ENCODE data around the gene STX1A.
"Not testable (repeated sequence)": the region's sequence is repeated elsewhere in the genome, so short reads cannot be mapped to it uniquely, and the experiment has no call there.

Gene STX1A

DNA sequence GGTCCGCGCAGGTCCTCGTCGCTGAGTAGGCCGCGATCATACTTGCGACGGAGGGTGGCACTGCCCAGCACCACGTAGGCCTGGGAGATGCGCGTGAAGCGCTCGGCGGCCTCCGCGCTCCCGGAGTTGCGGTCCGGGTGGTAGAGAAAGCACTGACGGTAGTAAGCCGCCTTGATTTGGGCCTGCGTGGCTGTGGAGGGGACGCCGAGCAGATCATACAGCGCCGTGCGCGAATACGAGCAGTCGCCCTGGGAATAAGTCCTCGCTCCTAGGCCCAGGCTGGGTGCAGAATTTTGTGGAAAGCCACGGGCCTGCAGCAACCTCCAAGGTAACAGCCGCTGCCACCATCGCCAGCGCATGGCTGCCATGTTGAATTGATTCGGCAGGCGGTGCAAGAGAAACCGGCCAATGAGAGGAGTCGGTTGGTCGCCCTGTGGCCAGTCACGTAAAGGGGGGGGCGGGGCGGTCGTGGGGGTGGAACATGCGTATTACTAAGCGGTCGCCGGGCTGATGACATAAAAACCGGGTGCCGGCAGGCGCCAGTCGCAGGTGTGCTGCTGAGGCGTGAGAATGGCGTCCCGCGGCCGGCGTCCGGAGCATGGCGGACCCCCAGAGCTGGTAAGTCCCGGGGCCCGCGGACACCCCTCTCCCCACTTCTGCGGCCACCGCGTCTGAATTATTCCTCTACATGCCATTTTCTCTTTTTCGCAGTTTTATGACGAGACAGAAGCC is 36.2 kb downstream of the STX1A start, which contains the start of the genes BUD23 and DNAJC30:
Gene BUD23, plus strand, starts transcription at position 542 of the 732 bp plus-strand sequence. Its CDS starts 29 bp downstream, at position 571.
Gene DNAJC30, minus strand, starts transcription at position 398 of the 732 bp plus-strand sequence. Its CDS starts 30 bp downstream, at position 368.
- peak; percentile 94 for DNase-seq (ENCODE audit: low spot score)

DNA sequence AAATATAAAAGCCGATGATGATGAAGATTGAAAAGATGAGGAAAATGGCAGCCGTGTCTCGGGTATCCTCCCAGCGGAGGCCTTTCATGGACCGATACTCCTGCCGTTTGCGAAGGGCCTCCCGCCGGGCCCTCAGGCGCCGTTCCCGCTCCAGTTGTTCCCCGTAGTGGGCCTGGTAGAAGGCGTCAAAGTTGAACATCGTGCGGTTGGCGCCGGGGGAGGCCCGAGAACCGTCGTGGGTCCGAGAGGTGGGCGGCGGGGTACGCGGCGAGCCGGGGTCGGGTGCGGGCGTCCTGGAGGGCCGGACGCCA is 36.8 kb downstream of the STX1A start:
- no peak for DNase-seq (ENCODE audit: low spot score)

DNA sequence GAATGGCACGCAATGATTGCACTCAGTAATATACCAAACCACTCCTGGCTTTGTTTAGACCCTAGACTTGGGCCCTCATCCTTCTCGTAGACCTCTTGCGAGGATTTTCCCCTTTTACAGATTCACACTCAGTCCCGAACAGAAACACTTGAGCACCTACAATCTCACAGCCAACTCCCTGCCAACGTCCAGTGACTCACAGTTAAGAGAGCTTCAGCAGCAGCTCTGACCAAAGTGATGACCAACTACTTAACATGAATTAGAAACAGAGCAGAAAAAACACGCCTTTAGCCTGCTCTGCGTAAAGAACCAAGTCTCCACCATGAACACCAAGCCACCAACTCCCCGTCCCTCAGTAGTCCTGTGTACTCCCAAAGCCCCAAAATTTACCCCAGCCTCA is 38.4 kb downstream of the STX1A start:
- DNase-seq (ENCODE audit: low spot score), result no peak

DNA sequence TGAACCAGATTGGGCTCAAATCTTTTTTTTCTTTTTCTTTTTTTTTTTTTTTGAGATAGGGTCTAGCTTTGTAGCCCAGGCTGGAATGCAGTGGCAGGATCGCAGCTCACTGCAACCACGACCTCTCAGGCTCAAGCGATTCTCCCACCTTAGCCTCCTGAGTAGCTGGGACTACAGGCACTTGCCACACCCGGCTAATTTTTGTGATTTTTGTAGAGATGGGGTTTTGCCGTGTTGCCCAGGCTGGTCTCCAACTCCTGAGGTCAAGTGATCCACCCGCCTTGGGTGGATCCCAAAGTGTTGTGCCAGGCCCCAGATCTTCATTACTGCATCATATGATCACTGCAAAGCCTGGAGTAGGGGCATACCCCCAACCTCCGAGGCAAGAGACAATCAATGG is 39.0 kb downstream of the STX1A start:
- no peak for DNase-seq (ENCODE audit: low spot score)

DNA sequence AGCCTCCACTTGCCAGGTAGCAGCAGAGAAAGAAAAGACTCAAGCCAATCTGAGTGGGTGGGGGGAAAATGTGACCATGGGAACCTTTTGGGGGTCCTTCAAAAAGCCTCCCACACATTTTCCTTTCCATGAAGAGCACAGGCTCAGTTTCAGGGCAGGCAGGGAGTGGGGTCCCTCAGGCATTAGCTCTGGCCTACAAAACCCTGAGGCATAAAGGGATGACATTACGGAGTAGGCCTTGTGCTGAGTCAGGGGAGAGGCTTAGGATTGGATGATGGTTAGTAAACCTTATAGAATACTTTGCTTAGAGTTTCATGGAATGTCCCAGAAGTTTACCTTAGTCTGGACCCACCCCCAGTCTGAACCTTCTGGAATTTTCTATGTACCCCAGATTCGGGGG is 39.8 kb downstream of the STX1A start:
- DNase-seq (ENCODE audit: low spot score), result no peak

DNA sequence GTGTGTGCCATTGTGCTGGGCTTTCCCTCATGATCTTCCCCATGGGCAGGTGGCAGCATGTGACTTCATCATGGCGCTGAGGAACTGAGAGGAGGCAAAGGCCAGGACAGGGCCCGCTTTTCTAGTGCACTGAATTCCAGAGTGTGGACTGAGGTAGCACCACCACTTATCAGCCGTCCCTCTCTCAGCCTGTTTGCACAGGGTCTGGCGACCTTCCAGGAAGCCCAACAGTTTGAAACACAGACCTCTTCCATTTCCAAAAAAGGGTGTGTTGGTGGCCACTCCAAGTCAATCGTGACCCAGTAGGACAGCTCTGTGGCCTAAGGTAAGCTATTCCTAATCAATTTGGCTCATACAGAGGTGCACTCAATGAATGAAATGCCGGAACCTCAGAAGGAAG is 40.6 kb downstream of the STX1A start:
- DNase-seq (ENCODE audit: low spot score), result no peak

DNA sequence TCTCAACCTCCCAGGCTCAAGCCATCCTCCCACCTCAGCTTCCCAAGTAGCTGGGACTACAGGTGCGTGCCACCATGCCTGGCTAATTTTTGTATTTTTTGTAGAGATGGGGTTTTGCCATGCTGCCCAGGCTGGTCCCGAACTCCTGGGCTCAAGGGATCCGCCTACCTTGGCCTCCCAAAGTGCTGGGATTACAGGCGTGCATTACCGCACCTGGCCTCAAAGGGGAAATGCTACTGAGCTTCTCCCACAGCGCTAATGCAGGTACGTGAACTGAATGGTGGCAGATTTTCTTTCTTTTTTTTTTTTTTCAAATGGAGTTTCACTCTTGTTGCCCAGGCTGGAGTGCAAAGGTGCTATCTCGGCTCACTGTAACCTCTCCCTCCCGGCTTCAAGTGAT is 43.4 kb downstream of the STX1A start:
- DNase-seq (ENCODE audit: low spot score), result not testable (repeated sequence)

DNA sequence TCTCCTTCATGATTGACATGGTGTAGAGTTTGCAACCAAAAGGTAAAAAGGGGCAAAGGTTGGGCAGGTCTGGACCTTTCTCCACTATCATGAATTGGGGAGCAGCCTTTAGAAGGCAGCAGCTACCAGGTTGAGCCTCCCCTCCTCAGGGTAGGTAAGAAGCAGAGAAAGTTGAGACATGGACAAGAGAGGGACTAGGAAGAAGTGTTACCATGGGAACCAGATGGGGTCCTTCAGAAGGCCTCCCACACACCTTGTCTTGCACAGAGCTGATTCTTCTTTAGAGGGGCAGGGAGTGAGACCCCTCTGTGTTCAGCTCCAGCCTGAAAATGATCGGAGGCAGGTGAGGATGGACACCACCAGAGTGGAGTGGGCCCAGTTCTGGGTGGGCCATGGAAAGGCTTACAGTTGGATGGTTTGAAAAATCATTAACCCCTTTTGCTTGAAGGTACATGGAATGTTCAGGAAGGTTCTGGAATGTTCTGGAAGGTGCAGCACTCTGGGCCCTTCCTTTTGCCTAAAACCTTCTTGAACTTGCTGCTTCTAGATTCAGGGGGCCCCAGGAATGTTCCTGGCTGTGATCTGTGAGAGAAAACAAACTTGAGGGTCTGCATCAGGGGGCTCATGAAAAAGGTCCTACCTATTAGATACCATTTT is 44.9 kb downstream of the STX1A start:
- no peak for DNase-seq (ENCODE audit: low spot score)

DNA sequence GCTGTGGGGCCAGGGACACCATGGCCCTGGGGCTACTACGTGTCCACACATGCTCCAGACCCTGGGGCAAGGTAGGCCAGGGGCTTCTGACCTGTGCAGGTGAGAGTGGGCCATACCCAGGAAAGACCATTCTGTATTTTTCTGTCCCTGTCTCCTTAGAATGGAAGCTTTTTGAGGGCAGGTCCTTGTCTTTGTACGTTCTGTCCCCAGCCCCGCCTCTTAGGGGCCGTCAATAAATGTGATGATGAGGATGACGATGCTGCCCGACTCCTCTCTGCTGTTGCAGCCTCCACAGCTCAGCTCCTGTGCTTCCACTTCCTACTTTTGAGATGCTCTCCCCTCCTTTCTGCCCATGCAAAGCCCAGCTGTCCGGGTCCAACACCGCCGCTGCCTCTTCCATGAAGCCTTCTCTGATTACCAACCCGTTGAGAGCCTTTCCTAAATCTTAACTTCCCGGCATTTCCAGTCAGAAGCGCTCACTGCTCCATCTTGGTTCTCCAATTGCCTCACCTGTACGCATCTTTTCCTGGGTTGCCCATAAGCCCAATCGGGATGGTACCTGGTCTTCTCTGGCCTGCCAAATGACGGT is 47.5 kb downstream of the STX1A start:
- DNase-seq (ENCODE audit: low spot score), result no peak

DNA sequence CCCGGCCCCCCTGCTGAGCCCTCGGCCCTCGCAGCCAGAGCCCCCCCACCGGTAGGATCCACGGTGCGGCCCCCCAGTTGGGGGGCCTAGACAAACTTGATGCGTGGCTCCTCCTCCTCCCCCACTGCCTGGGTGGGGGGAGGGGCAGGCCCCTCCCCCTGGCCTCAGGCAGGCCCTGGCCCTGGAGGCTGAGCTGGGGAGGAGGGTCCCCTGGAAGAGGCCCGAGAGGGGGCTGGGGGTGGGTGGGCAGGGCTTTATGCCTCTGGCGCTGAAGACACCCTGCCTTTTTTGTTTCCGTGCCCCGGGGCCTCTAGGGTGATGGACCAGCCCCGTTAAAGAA is 48.2 kb downstream of the STX1A start:
- DNase-seq (ENCODE audit: low spot score), result no peak

DNA sequence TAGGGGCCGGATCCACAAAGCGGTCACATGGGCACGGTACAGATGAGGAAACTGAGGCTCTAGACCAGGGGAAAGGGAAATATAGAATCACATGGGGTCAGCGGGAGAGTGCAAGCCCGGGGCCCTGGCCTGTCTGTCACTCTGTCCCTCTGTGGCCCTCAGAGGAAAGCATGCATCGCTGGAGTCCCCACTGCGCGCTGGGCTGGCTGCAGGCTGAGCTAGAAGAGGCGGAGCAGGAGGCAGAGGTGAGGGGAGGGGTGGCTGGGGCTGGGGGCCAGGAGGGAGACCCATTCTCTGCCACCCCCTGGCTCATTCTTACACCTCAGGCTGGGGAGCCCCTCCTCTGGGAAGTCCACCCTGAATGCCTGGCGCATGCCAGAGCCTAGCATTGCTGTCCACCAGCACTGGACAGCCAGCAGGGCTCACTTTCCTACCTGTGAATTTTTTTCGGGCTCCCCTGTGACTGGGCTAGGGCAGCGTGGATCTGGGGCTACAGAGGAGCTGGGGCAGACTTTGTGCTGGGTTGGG is 49.5 kb downstream of the STX1A start:
- no peak for DNase-seq (ENCODE audit: low spot score)

DNA sequence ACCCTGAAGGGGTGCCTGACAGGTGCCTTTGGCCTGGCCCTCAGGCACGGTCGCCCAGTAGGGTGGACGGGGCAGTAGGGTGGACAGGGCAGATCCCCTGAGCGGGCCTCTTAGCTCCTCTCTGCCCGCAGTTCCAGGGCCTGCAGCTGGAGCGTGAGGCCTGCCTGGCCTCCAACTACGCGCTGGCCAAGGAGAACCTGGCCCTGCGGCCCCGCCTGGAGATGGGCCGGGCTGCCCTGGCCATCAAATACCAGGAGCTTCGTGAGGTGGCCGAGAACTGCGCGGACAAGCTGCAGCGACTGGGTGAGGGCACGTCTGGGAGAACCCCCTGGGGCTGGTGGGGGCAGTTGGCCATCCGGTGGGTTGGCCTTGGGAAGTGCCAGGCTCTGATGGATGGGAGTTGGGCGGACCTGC is 50.2 kb downstream of the STX1A start:
- DNase-seq (ENCODE audit: low spot score), result no peak

DNA sequence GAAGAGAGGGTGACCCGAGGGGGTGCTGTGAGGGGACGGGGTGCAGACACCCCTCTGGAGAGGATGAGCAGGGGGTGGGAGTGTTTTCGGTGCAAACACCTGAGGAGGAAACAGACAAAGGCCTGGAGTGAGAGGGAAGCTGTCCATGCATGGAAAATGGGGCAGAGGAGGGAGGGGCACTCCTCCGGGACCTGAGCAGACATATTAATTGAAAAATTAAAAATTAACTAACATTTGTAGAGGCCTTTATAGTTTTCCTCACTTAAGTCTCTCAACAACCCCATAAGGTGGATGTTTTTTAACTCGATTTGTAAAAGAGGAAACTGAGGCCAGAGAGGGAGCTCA is 50.6 kb downstream of the STX1A start:
- DNase-seq (ENCODE audit: low spot score), result no peak

DNA sequence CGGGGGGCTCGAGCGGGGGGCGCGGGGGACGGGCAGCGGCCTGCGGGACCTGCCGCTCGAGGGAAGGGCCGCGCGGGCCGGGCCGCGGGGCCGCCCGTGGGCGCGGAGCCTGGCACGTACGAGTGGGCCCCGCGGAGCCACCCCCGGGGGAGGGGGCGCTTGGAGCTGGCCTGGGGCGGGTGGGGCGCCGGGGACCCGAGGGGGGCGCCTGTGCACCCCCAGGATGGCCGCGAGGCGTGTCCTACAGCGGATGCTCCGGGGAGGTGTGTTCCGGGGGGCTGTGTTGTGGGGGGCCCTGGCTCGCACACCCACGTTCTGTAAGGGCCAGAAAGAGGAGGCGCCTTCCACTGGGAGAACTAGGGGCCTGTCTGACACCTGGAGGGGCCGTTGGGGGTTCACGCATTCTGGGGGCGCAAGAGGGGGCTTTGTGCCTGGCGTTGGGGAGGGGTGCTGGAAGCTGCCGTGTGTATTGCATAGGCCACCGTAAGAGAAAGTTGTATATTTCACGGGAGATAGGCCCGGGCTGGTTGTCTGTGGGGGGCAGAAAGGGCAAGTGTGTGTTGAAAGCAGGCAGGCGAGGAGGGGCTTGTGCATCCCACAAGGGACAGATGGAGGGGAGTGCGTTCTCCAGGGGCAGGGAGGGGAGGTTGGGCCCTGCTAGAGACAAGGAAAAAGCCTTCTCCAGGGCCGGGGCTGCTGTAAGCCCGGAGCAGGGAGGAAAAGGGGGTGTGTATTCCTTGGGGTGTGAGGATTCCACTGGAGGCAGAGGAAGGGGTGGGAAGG is 51.2 kb downstream of the STX1A start:
- DNase-seq (ENCODE audit: low spot score), result no peak

DNA sequence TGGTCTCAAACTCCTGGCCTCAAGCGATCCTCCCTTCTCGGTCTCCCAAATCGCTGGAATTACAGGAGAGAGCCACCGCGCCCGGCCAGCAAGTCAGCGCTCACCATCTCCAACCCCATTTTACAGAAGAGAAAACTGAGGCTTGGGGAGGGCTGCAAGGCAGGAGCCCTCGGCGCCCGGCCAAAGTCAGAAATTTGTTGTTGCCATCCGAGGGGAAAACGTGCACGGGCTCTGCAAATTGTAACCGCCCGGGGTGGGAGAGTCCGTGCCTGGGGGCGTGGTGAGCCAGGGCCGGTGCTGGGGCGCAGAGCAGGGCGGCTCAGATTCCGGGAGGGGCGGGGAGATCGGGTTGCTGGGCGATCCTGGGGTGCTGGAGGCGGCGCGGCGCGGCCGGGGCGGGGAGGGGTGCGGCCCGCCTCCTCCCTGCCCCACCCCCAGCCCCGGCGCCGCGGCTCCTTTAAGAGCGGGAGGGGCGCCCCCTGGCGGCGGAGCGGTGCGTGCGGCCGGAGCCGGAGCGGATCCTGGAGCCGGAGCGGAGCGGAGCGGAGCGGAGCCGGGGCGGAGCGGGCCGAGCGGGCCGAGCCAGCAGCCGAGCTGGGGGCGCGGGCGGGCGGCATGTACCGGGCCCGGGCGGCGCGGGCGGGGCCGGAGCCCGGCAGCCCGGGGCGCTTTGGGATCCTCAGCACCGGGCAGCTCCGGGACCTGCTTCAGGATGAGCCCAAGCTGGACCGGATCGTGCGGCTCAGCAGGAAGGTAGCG is 51.9 kb downstream of the STX1A start, which contains the start of gene VPS37D:
Gene VPS37D, plus strand, starts transcription at position 488 of the 759 bp plus-strand sequence. Its CDS starts 128 bp downstream, at position 616.
- DNase-seq (ENCODE audit: low spot score), result peak; percentile 69

DNA sequence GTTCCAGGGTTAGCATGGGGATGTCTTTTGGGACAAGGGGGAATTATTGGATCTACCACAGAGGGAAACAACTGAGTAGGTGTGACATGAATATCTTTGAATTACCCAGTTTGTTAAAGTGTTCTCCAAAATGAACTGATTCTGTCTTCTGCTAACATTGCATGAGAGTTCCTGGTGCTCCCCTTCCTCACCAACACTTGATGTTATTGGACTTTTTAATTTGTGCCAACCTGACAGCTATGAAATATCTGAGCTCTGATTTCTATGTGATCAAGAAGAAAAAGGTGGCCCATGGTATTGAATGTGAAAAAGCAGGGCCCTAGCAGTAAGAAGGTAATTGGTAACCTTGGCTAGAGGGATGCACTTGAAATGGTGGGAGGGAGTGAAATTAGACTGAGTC is 56.4 kb downstream of the STX1A start:
- no peak for DNase-seq (ENCODE audit: low spot score)

DNA sequence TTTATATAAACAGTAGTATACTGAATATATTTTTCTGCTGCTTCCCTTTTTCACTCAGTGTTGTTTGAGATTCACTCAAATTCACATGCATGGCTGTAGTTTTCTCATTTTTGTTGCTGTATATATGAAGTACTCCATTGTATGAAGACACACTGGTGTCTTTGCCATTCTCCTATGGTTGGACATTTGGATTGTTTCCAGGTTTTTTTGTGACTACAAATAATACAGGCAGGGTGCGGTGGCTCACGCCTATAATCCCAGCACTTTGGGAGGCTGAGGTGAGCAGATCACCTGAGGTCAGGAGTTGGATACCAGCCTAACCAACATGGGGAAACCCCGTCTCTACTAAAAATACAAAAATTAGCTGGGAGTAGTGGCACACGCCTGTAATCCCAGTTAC is 58.9 kb downstream of the STX1A start:
- DNase-seq (ENCODE audit: low spot score), result not testable (repeated sequence)

DNA sequence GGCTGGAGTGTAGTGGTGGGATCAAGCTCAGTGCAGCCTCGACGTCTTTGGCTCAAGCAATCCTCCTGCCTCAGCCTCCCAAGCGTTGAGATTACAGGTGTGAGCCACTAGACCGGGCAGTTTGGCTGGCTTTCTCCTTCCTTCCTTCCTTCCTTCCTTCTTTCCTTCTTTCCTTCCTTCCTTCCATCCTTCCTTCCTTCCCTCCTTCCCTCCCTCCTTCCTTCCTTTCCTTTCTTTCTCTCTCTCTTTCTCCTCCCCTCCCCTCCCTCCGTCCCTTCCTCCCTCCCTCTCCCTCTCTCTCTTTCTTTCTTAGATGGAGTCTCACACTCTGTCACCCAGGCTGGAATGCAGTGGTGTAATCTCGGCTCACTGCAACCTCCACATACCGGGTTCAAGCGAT is 59.5 kb downstream of the STX1A start:
- no peak for DNase-seq (ENCODE audit: low spot score)

DNA sequence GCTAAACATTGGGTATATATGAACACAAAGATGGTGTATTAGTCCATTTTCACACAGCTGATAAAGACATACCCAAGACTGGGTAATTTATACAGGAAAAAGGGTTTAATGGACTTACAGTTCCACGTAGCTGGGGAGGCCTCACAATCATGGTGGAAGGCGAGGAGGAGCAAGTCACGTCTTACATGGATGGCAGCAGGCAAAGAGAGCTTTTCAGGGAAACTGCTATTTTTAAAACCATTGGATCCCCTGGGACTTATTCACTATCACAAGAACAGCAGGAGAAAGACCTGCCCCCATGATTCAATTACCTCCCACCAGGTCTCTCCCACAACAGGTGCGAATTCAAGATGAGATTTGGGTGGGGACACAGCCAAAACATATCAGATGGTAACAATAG is 64.2 kb downstream of the STX1A start:
- DNase-seq (ENCODE audit: low spot score), result not testable (repeated sequence)

DNA sequence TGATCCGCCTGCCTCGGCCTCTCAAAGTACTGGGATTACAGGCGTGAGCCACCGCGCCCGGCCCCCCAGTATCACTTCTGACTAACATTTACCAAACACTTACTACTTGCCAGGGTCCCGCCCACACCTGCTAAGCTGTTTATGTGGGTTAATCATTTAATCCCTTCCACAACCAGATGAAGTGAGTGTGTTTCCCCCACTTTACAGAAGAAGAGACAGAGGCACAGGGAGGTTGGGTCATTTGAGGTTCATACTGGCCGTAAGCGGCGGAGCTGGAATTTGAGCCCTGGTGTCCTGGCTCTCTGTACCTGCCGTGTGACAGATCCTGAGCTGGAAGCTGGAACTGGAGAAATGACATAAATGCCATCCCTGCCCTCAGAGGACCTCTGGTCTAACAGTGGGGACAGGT is 66.9 kb downstream of the STX1A start:
- DNase-seq (ENCODE audit: low spot score), result no peak

DNA sequence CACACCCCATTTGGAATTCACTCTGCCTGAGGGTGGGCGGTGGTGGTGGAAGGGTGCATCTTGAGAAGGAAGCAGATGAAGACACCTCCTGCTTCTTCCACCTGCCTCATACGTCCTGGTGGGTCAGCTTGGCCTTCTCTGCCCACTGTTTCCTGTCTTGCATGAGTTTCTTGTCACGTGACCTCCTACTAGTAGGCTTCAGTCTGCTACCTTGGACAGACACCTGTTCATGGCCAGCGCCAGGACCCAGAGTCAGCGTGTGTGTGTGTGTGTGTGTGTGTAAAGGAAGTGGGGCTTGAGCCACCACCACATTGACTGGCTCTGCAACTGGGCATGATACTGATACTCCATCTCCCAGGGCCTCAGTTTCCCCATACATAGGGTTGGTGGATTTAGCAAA is 68.9 kb downstream of the STX1A start:
- no peak for DNase-seq (ENCODE audit: low spot score)

DNA sequence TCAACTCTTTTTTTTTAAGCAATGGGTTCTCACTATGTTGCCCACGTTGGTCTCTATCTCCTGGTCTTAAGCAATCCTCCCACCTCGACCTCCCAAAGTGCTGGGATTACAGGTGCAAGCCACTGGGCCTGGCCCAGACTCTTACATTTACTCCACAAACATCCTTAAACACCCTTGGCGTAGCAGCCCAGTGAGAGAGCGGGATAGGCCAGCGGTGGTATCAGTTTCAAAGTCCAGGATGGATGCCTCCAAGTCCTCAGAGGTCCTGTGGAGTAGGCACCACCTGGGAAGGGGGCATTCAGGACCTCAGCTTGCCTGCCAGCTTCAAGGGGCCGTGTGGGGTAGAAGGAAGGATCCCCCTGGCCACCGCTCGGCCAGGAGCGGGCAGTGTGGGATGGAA is 69.9 kb downstream of the STX1A start:
- no peak for DNase-seq (ENCODE audit: low spot score)

Data from pons (tissue), 1 donor.